Endothelial cell (in vitro differentiated cells): ENCODE data around the gene CDH9. TPM values are rescaled to one million over a fixed set of nuclear protein-coding genes. Genes with fewer than 3 reads are reported as not detected.

Source experiments
- DNase-seq: peaks from one replicate; pipeline ENCODE4 v3.0.0; 2021; ENCODE audit warnings: low spot score
- H3K27ac Mint-ChIP-seq: one replicate; pipeline ENCODE4 v1.8.0; 2021; ENCODE audit warnings: mixed read lengths, inconsistent platforms; ENCODE audit not compliant: unreplicated experiment
- H3K27me3 Mint-ChIP-seq: one replicate; pipeline ENCODE4 v1.8.0; 2021; ENCODE audit warnings: mild to moderate bottlenecking, moderate library complexity, mixed read lengths, inconsistent platforms; ENCODE audit not compliant: unreplicated experiment
- H3K36me3 Mint-ChIP-seq: one replicate; pipeline ENCODE4 v1.8.0; 2021; ENCODE audit warnings: mild to moderate bottlenecking, low read depth, mixed read lengths, inconsistent platforms; ENCODE audit not compliant: unreplicated experiment
- H3K4me1 Mint-ChIP-seq: one replicate; pipeline ENCODE4 v1.8.0; 2021; ENCODE audit warnings: mild to moderate bottlenecking, mixed read lengths, inconsistent platforms; ENCODE audit not compliant: unreplicated experiment
- H3K4me3 Mint-ChIP-seq: one replicate; pipeline ENCODE4 v1.8.0; 2021; ENCODE audit warnings: mild to moderate bottlenecking, mixed read lengths, inconsistent platforms; ENCODE audit not compliant: unreplicated experiment
- H3K9me3 Mint-ChIP-seq: one replicate; pipeline ENCODE4 v1.8.0; 2021; ENCODE audit warnings: mixed read lengths, inconsistent platforms; ENCODE audit not compliant: unreplicated experiment
- total RNA-seq: library from RNA; stranded (reverse); fragmentation: NEBNext Ultra II Directional; extraction: Animal tissue kit (Norgen Biotek cat#: 25700); gene quantifications from one replicate; pipeline ENCODE4 v1.2.1, GENCODE V29; 2021; ENCODE audit not compliant: unreplicated experiment
- TF ChIP-seq, protein P1 (sequence below): fragments of 200-600 bp; sonication (generic); IDR thresholded peaks from one replicate; pipeline ENCODE4 v1.5.0; 2021; ENCODE audit warnings: antibody characterized with exemption; ENCODE audit not compliant: unreplicated experiment

Gene CDH9
- total RNA-seq, 1 donor from 2014 or later: not detected

DNA sequence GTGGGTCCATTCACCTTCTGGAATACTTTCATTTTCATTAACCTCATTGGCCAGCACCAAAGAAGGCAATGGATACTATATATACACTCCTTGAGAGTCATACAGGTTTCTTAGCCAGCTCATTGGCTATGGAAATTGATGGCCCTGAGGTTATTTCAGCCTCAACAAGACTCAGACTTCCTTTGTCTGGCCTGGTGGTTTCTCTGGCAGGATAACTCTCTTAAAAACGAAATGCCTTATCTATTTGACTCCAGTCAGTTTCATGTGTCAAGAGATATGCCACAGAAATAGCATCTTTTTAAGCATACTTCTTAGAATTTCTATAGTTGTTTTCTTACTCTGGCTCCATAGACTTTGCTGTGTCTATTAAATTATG, 28.9 kb downstream of the CDH9 start:
- no peaks in the 10 kb centered on the region for H3K9me3 Mint-ChIP-seq
- DNase-seq: no peak
- no peaks in the 10 kb centered on the region for H3K27me3 Mint-ChIP-seq
- TF ChIP-seq, protein P1, sequence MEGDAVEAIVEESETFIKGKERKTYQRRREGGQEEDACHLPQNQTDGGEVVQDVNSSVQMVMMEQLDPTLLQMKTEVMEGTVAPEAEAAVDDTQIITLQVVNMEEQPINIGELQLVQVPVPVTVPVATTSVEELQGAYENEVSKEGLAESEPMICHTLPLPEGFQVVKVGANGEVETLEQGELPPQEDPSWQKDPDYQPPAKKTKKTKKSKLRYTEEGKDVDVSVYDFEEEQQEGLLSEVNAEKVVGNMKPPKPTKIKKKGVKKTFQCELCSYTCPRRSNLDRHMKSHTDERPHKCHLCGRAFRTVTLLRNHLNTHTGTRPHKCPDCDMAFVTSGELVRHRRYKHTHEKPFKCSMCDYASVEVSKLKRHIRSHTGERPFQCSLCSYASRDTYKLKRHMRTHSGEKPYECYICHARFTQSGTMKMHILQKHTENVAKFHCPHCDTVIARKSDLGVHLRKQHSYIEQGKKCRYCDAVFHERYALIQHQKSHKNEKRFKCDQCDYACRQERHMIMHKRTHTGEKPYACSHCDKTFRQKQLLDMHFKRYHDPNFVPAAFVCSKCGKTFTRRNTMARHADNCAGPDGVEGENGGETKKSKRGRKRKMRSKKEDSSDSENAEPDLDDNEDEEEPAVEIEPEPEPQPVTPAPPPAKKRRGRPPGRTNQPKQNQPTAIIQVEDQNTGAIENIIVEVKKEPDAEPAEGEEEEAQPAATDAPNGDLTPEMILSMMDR: no peak
- no peak overlapping the region for H3K27ac Mint-ChIP-seq
- H3K4me1 Mint-ChIP-seq: no peaks in the 10 kb centered on the region
- no peak overlapping the region for H3K4me3 Mint-ChIP-seq
- no peaks in the 10 kb centered on the region for H3K36me3 Mint-ChIP-seq

DNA sequence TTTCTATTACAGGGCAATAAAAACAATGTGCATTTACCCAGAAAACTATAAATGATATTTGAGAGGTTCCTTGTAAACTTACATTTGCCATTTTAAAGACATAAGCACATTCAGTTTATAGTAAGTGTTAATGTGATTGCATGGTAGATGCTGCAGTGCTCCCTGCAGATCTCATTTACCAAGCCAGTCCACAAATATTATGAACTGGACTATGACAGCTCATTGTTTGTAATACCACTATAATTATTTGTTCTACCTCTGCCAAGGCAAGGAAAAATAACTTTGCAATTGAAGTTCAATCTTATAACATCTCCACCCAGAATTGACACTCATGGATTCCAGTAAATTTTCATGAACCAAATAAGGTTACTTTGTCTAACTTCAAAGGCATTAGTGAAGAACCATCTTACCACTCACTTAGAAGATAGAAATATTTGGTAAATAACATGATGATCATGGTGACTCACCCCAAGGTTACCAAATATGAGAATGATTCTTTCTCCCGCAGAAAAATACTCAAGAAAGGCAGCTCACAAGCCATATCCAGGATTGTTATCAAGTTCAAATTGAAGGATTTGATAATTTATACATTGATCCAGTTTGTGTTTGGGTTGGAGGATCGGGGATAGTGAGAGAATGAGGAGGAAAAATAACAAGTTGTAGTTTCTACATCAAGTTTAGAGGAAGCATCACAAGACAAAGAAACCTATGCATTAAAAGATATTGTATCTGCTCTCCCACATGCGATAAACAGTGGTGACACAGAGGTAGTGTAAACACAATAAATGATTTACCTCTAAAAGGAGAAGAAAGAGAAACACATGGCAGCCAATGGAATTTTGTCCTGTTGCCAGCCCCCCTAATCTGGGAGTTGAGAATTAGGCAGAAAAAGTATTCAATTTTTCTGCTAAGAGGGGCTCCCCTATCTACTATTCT, 29.5 kb downstream of the CDH9 start:
- Mint-ChIP-seq H3K27ac (no peak overlapping the region), H3K4me1 (no peaks in the 10 kb centered on the region), H3K36me3 (no peaks in the 10 kb centered on the region), H3K9me3 (no peaks in the 10 kb centered on the region), H3K27me3 (no peaks in the 10 kb centered on the region), H3K4me3 (no peak overlapping the region)
- TF ChIP-seq, protein P1: no peak
- DNase-seq: no peak

DNA sequence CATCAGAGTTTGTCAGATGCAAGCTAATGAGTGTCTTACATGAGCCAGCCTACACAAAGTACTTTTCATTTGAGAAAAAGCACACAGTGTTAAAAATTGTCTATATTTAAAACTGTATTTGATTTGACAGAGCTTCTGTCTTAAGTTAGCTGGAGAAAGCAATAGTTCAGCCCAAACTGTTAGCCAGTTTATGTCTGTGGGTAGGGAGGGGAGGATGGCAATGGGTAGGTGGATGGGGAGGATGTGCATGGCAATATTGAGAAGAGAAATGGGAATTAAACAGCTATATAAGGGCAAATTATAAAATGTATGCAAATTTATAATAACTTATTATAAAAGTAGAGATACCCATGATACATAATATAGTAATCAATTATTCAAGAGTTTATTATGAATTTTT, 31.3 kb downstream of the CDH9 start:
- no peak for DNase-seq
- Mint-ChIP-seq H3K9me3 (no peaks in the 10 kb centered on the region), H3K36me3 (no peaks in the 10 kb centered on the region), H3K27me3 (no peaks in the 10 kb centered on the region), H3K4me1 (no peaks in the 10 kb centered on the region), H3K4me3 (no peak overlapping the region), H3K27ac (no peak overlapping the region)
- TF ChIP-seq, protein P1: no peak

DNA sequence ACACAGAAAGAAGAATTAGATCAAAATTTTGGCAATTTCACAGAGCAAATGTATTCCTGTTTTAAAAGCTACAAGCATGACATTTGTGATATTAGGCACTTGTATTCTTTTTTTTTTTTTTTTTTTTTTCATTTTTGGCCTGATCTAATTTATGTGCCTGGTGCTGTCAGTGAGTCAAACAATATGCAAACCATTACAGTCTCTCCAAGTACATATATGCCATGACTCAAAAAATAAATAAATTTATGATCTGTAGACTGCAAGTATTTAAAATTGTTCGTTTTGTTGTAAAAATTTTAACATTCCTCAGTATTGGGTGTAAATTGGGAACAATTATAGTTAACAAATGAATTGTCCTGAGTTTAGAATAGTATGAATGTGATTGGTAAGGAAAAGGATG, 51.4 kb downstream of the CDH9 start:
- H3K36me3 Mint-ChIP-seq: no peaks in the 10 kb centered on the region
- TF ChIP-seq, protein P1: no peak
- H3K4me3 Mint-ChIP-seq: no peak overlapping the region
- no peaks in the 10 kb centered on the region for H3K9me3 Mint-ChIP-seq
- no peak for DNase-seq
- no peaks in the 10 kb centered on the region for H3K27me3 Mint-ChIP-seq
- H3K4me1 Mint-ChIP-seq: no peaks in the 10 kb centered on the region
- H3K27ac Mint-ChIP-seq: no peak overlapping the region

- DNase-seq: no peak
- Mint-ChIP-seq H3K27me3 (no peaks in the 10 kb centered on the region), H3K27ac (no peak overlapping the region), H3K4me3 (no peak overlapping the region), H3K36me3 (no peaks in the 10 kb centered on the region), H3K4me1 (no peaks in the 10 kb centered on the region), H3K9me3 (no peaks in the 10 kb centered on the region)
- TF ChIP-seq, protein P1: no peak
These were observed 56.6 kb downstream of the CDH9 start for GRCh38 chr5:26981750-26982149.
